HEK293T (cell line): ENCODE data around the gene DERA.
"Not testable (repeated sequence)": the region's sequence is repeated elsewhere in the genome, so short reads cannot be mapped to it uniquely, and the experiment has no call there.

Experiments used
- CTCF ChIA-PET: fragments of 350-600 bp; formaldehyde crosslinking; extraction: SDS; loops from one replicate; lab custom pipeline; 2021; ENCODE audit warnings: antibody characterized with exemption, inconsistent platforms; lab: Yijun Ruan, JAX
- POLR2A ChIA-PET: fragments of 350-600 bp; formaldehyde crosslinking; extraction: SDS; loops from one replicate; lab custom pipeline; 2020; ENCODE audit warnings: antibody characterized with exemption, inconsistent platforms; lab: Yijun Ruan, JAX
- DNase-seq: peaks from one replicate; pipeline ENCODE4 v3.0.0; 2012; ENCODE audit warnings: mixed read lengths; ENCODE audit errors: extremely low spot score
- ARNT ChIP-seq: fragments of 450-650 bp; IDR thresholded peaks from 2 replicates; pipeline ENCODE4 v1.6.1; 2017; ENCODE audit warnings: mild to moderate bottlenecking
- BHLHE40 ChIP-seq: fragments of 450-650 bp; IDR thresholded peaks from 2 replicates; pipeline ENCODE4 v1.6.1; 2016; ENCODE audit warnings: mild to moderate bottlenecking, moderate library complexity, borderline replicate concordance
- CTBP1 ChIP-seq: fragments of 450-650 bp; IDR thresholded peaks from 2 replicates; pipeline ENCODE4 v1.6.1; 2016; ENCODE audit warnings: borderline replicate concordance
- ELF4 ChIP-seq: fragments of 450-650 bp; IDR thresholded peaks from 2 replicates; pipeline ENCODE4 v1.6.1; 2017; ENCODE audit warnings: antibody characterized with exemption
- FOXA1 ChIP-seq: fragments of 450-650 bp; IDR thresholded peaks from 2 replicates; pipeline ENCODE4 v1.6.1; 2016; ENCODE audit warnings: mild to moderate bottlenecking
- FOXK2 ChIP-seq: fragments of 450-650 bp; IDR thresholded peaks from 2 replicates; pipeline ENCODE4 v1.6.1; 2016; ENCODE audit warnings: mild to moderate bottlenecking
- FOXM1 ChIP-seq: fragments of 450-650 bp; IDR thresholded peaks from 2 replicates; pipeline ENCODE4 v1.6.1; 2017; ENCODE audit warnings: mild to moderate bottlenecking, borderline replicate concordance
- HDGF ChIP-seq: fragments of 450-650 bp; IDR thresholded peaks from 2 replicates; pipeline ENCODE4 v1.6.1; 2017; ENCODE audit warnings: antibody characterized with exemption, borderline replicate concordance
- L3MBTL2 ChIP-seq: fragments of 450-650 bp; conservative IDR thresholded peaks from 2 replicates; pipeline ENCODE4 v1.6.1; 2016; ENCODE audit warnings: mild to moderate bottlenecking
- LEF1 ChIP-seq: fragments of 450-650 bp; IDR thresholded peaks from 2 replicates; pipeline ENCODE4 v1.6.1; 2017; ENCODE audit warnings: mild to moderate bottlenecking, borderline replicate concordance
- NFRKB ChIP-seq: fragments of 450-650 bp; IDR thresholded peaks from 2 replicates; pipeline ENCODE4 v1.6.1; 2016; ENCODE audit warnings: mild to moderate bottlenecking, moderate library complexity
- PKNOX1 ChIP-seq: fragments of 450-650 bp; IDR thresholded peaks from 2 replicates; pipeline ENCODE4 v1.6.1; 2016
- SP1 ChIP-seq: fragments of 450-650 bp; IDR thresholded peaks from 2 replicates; pipeline ENCODE4 v1.6.1; 2017
- SUZ12 ChIP-seq: fragments of 450-650 bp; IDR thresholded peaks from 2 replicates; pipeline ENCODE4 v1.6.1; 2016; ENCODE audit warnings: mild to moderate bottlenecking
- TARDBP ChIP-seq: fragments of 450-650 bp; IDR thresholded peaks from 2 replicates; pipeline ENCODE4 v1.6.1; 2016
- ZNF384 ChIP-seq: fragments of 450-650 bp; IDR thresholded peaks from 2 replicates; pipeline ENCODE4 v1.6.1; 2016

The DERA gene

GRCh38 chr12:16002880-16003279 is 91.7 kb downstream of the DERA start:
- ChIA-PET CTCF (no interaction called here), POLR2A (no interaction called here)
- DNase-seq = no peak
- TF ChIP-seq TARDBP (no peak), ZNF384 (no peak), FOXM1 (no peak), HDGF (no peak), BHLHE40 (no peak), L3MBTL2 (no peak), PKNOX1 (no peak), LEF1 (no peak), NFRKB (no peak), FOXA1 (no peak), SUZ12 (no peak), ARNT (no peak), ELF4 (no peak), FOXK2 (no peak), SP1 (no peak), CTBP1 (no peak)

- ChIA-PET CTCF (no interaction called here), POLR2A (no interaction called here)
- DNase-seq = no peak
- TF ChIP-seq SUZ12 (no peak), ZNF384 (no peak), BHLHE40 (no peak), L3MBTL2 (no peak), FOXM1 (no peak), HDGF (no peak), NFRKB (no peak), TARDBP (no peak), PKNOX1 (no peak), FOXA1 (no peak), CTBP1 (no peak), LEF1 (no peak)
Measured at GRCh38 chr12:16003460-16003859, 92.3 kb downstream of the DERA start.

GRCh38 chr12:16006752-16007151 is 95.6 kb downstream of the DERA start:
- CTCF ChIA-PET = interaction anchor here (0.6 kb wide), 1 partner anchor 876 kb away, joined by 3 read pairs; no protein-coding TSS in a partner anchor
- POLR2A ChIA-PET = no interaction called here
- DNase-seq = no peak
- TF ChIP-seq FOXA1 = no peak
- TF ChIP-seq SUZ12 = no peak
- TF ChIP-seq LEF1 = no peak
- TF ChIP-seq NFRKB = no peak
- no peak for TF ChIP-seq SP1
- TF ChIP-seq TARDBP = no peak
- no peak for TF ChIP-seq FOXK2

GRCh38 chr12:16008421-16008824 is 97.3 kb downstream of the DERA start:
- CTCF ChIA-PET = no interaction called here

GRCh38 chr12:16012117-16012516 is 101.0 kb downstream of the DERA start:
- ChIA-PET CTCF (no interaction called here), POLR2A (no interaction called here)
- no peak for TF ChIP-seq ZNF384
- no peak for TF ChIP-seq SUZ12
- TF ChIP-seq FOXM1 = no peak
- TF ChIP-seq TARDBP = no peak
- no peak for TF ChIP-seq NFRKB
- no peak for TF ChIP-seq ELF4
- TF ChIP-seq PKNOX1 = no peak
- TF ChIP-seq L3MBTL2 = no peak
- TF ChIP-seq BHLHE40 = no peak
- TF ChIP-seq CTBP1 = no peak
- TF ChIP-seq HDGF = no peak
- no peak for TF ChIP-seq FOXA1
- no peak for TF ChIP-seq SP1
- no peak for TF ChIP-seq ARNT
- TF ChIP-seq FOXK2 = no peak
- no peak for TF ChIP-seq LEF1
- DNase-seq = no peak

More at GRCh38 chr12:16008421-16008824, 97.3 kb downstream of the DERA start:
- DNase-seq = no peak
- POLR2A ChIA-PET = interaction anchor here (1.5 kb wide), 1 partner anchor 126 kb away, joined by 3 read pairs; the partner anchor contains the start of gene STRAP
- TF ChIP-seq ZNF384 (no peak), BHLHE40 (no peak), LEF1 (no peak), HDGF (no peak), L3MBTL2 (no peak), TARDBP (no peak), FOXK2 (no peak), PKNOX1 (no peak), FOXM1 (no peak), SP1 (no peak), SUZ12 (no peak), FOXA1 (no peak), ELF4 (no peak), NFRKB (no peak), CTBP1 (no peak), ARNT (no peak)

- DNase-seq, CTCF ChIA-PET, POLR2A ChIA-PET: not testable (repeated sequence)
Measured at GRCh38 chr12:16013722-16014121, 102.6 kb downstream of the DERA start.

GRCh38 chr12:16014394-16014793 is 103.3 kb downstream of the DERA start:
- DNase-seq, CTCF ChIA-PET, POLR2A ChIA-PET: not testable (repeated sequence)
